Measurements from ENCODE around the gene CNPY4.

- TF ChIP-seq CTCF (optimal IDR thresholded peaks at IDR 0.05 in 1 of 3, IDR thresholded peaks at IDR 0.05 in 1 of 3, conservative IDR thresholded peaks at IDR 0.05 in 1 of 3; ENCODE audit: extremely low read depth in 1 of 3, insufficient read depth in 2 of 3, low read length in 3 of 3): no peak
- no peak for TF ChIP-seq EZH2 (IDR thresholded peaks at IDR 0.05; ENCODE audit: low read length)
These were observed 24.1 kb upstream of the CNPY4 start for GRCh38 chr7:100095289-100095688.
